ENCODE results near the gene GALNT12. TPM values are rescaled to one million over a fixed set of nuclear protein-coding genes. Genes with fewer than 3 reads are reported as not detected.

The GALNT12 gene
- total RNA-seq, 2 donors from 2014 or later: 9.0 to 10.2 TPM

DNA sequence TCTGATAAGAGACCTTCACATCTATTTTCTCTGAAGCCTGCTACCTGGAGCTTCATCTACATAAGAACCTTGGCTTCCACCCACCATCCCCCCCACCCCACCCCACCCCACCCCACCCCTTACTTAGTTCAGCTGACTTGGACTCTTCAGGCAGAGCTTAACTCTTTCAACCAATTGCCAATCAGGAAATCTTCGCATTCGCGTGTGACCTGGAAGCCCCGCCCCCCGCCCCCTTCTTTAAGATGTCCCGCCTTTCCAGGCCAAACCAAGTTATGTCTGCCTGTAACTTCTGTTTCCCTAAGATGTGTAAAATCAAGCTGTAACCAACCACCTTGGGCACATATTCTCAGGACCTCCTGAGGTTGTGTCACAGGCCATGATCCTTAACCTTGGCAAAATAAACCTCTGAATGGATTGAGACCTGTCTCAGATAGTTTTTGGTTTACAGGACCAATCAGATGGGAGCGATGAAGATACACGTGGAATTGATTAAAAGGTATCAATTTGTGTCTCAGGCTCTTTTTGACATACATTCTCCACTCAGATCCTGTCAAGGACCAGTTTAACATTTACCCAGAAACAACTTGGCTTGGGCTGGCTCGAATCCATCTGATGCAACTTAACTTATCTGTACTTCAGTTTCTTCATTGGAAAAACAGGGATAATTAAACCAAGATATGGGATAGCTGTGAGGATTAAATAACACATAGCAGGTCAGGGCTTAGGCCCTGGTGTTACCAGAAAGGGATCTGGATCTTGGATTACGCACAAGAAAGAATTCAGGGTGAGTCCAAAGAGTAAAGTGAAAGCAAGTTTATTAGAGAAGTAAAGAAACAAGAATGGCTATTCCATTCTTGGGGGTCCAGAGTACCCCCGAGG, 43.6 kb downstream of the GALNT12 start:
- WGBS: 95% methylated on average over 11 of the region's 11 CpGs
- Histone ChIP-seq H3K27me3 (replicated peaks; ENCODE audit: insufficient read depth) (no peaks in the 10 kb centered on the region), H3K9me3 (no peaks in the 10 kb centered on the region), H3K36me3 (no peaks in the 10 kb centered on the region), H3K27ac (no peak overlapping the region), H3K4me1 (replicated peaks) (no peaks in the 10 kb centered on the region), H3K4me3 (no peak overlapping the region)
- TF ChIP-seq POLR2A (IDR thresholded peaks at IDR 0.05) (no peak), CTCF (IDR thresholded peaks at IDR 0.05) (no peak), POLR2AphosphoS5 (IDR thresholded peaks at IDR 0.05) (no peak)
- intact Hi-C loops (cut with DNase I): no loop called here
- DNase-seq (ENCODE audit: low spot score): no peak

GRCh38 chr9:98851730-98852459, 44.4 kb downstream of the GALNT12 start:
- 72% methylated on average over 6 of the region's 6 CpGs for WGBS

DNA sequence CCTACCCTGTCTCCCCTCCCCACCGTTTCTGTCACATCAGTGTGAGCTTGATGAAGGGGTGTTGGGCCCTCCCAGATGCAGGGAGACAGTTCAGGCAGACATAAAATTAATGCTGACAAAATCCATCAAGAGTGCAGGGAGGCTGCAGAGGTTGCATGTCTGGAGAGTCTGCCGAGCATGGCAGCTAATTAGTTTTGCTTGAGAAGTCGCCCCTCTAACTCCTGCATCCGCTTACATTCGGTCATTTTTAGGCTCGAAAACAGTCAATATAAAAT, 44.9 kb downstream of the GALNT12 start:
- Histone ChIP-seq H3K4me3 (no peak overlapping the region), H3K4me1 (replicated peaks) (no peaks in the 10 kb centered on the region), H3K27me3 (replicated peaks; ENCODE audit: insufficient read depth) (no peaks in the 10 kb centered on the region), H3K27ac (no peak overlapping the region), H3K9me3 (no peaks in the 10 kb centered on the region), H3K36me3 (no peaks in the 10 kb centered on the region)
- DNase-seq (ENCODE audit: low spot score): no peak
- no peak for TF ChIP-seq POLR2A (IDR thresholded peaks at IDR 0.05)
- TF ChIP-seq POLR2AphosphoS5 (IDR thresholded peaks at IDR 0.05): no peak
- no peak for TF ChIP-seq CTCF (IDR thresholded peaks at IDR 0.05)
- WGBS: 80% methylated on average over 6 of the region's 6 CpGs
- intact Hi-C loops (cut with DNase I): no loop called here

More at GRCh38 chr9:98851730-98852459, 44.4 kb downstream of the GALNT12 start:
- no peak overlapping the region for H3K27ac ChIP-seq
- DNase-seq (ENCODE audit: low spot score): no peak
- no peaks in the 10 kb centered on the region for H3K36me3 ChIP-seq
- intact Hi-C loops (cut with DNase I): no loop called here
- no peak for TF ChIP-seq POLR2AphosphoS5 (IDR thresholded peaks at IDR 0.05)
- TF ChIP-seq CTCF (IDR thresholded peaks at IDR 0.05): no peak
- no peak for TF ChIP-seq POLR2A (IDR thresholded peaks at IDR 0.05)
- no peaks in the 10 kb centered on the region for H3K9me3 ChIP-seq
- no peak overlapping the region for H3K4me3 ChIP-seq
- no peaks in the 10 kb centered on the region for H3K4me1 ChIP-seq (replicated peaks)
- no peaks in the 10 kb centered on the region for H3K27me3 ChIP-seq (replicated peaks; ENCODE audit: insufficient read depth)

- Histone ChIP-seq H3K27me3 (replicated peaks; ENCODE audit: insufficient read depth) (no peaks in the 10 kb centered on the region), H3K4me1 (replicated peaks) (no peaks in the 10 kb centered on the region), H3K36me3 (no peaks in the 10 kb centered on the region), H3K4me3 (no peak overlapping the region), H3K27ac (no peak overlapping the region), H3K9me3 (no peaks in the 10 kb centered on the region)
- TF ChIP-seq POLR2A (IDR thresholded peaks at IDR 0.05) (no peak), POLR2AphosphoS5 (IDR thresholded peaks at IDR 0.05) (no peak), CTCF (IDR thresholded peaks at IDR 0.05) (no peak)
- intact Hi-C loops (cut with DNase I): no loop called here
- WGBS: 92% methylated on average over 2 of the region's 2 CpGs
- DNase-seq (ENCODE audit: low spot score): no peak
Observed at GRCh38 chr9:98852961-98853360, 45.5 kb downstream of the GALNT12 start.

All from prostate gland (tissue), 2 donors.